Measurements from ENCODE around the gene PHRF1.

The PHRF1 gene

GRCh38 chr11:539971-540481, 36.2 kb upstream of the PHRF1 start:
- DNase-seq, result no peak

DNA sequence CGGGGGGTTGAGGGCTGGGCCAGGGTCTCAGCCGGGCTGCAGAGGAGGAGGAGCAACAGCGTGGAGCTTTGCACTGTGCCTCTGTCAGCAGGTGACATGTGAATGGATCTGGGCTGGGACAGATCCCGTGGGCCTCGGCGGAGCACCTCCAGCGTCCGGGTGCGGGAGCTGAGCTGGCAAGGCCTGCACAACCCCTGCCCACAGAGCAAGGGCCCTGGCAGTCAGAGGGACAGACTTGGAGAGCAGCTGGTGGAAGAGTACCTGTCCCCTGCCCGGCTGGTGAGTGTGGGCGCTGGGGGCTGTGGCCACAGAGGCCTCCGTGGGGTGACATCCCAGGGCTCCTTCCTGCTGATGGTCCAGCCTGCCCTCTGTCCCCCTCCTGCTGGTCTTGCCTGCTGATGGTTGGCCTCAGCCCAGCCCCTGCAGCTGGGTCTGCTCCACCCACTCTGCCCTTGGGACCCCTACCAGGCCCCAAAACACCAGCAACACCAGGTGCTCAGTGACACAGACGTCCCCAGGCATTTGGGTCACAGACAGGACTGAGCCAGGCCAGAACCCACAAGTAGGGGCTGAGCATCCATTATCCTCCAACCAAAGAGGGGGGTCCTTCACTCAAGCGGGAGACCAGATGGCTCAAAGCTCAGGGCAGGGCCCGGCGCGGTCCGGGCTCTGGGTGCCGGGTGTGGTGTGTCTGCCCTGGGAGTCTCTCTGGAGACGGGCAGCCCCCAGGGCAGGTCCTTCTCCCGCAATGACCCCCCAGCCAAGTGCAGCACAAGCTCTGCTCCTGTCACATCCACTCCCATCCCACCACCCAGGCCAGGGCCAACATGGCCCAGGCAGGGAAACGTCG, 35.5 kb upstream of the PHRF1 start:
- no peak for DNase-seq

- DNase-seq, result no peak
These were observed 34.8 kb upstream of the PHRF1 start for GRCh38 chr11:541433-541885.

GRCh38 chr11:544817-545166, 31.5 kb upstream of the PHRF1 start:
- no peak for DNase-seq

- DNase-seq, result no peak
These were observed 31.1 kb upstream of the PHRF1 start for GRCh38 chr11:545171-545570.

DNA sequence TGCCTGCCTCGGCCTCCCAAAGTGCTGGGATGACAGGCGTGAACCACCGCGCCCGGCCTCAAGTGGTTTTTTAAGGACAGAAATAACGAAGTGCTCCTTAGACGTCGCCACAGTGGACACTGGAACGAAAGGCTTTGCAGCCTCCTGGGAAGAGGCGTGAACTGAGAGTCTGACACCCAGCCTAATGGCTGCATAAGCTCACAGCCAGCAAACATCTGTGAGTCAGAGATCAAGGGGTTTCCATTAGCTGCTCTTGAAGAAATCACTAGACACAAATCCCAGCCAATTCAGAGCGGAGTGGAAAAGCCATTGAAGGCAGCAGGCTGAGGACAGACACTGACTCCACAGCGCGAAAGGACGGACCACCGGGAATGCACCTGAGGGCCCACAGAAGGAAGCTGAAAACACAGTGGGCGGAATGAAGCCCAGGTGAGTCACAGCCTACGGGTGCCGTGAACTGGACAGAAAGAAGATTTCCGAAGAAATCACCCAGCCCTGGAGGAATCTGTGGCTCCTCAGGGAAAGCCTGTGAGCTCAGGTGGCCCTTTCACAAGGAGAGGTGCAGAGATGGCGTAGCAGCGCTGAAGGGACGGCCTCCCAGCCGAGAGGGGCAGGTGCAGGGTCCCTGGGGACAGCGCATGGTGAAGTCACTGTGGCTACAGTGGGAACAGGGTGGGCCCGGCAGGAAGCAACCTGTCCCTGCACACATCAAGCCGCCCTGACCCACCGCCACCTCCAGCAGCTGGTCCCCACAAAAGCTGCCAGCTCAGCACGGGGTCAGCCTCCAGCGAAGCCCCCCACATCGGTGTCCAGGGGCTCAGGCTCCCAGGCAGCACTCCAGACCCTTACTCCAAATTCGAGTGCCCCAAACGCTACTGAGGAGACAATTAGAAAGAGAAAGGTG, 27.3 kb upstream of the PHRF1 start:
- no peak for DNase-seq

DNA sequence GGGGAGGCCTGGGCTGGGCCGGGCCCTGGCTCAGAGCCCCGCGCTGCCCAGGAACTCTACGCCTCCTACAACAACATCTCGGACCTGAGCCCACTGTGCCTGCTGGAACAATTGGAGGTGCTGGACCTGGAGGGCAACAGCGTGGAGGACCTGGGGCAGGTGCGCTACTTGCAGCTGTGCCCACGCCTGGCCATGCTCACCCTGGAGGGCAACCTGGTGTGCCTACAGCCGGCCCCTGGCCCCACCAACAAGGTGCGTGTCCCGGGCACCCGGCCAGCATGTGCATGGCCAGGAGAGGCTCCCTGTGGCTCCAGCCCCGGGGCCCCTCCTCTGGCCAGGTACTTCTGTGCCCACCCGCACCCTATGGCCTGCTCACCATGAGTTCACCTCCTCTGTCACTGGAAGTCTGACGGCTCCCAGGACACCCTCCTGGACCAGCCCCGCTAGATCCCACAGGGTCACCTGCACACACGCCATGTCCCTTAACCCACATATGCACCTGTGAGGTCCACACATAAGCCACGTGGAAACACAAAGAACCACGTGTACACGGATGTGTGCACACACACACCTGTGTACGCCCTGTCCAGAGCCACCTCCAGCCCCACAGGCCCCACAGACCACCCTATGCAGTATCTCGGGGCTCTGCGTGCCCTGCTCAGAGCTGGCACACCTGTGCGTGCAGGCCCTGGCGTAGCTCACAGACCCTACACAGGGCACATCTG, 26.1 kb upstream of the PHRF1 start:
- no peak for DNase-seq

DNA sequence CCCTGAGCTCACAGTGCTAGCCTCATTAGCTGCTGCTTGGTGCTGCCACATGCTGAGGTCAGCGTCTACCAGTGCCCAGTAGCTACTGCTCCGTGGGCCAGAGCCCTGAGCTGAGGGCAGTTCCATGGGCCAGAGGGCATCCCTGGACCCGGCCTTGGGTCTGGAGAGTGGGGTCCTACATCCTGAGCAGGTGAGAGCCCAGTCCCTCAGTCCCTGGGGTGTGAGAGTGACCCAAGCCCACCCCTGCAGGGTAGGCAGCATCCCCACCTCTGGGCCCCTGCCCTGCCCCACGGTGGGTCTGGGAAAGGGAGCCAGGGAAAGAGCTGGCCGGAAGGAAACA, 25.6 kb upstream of the PHRF1 start:
- DNase-seq, result no peak

DNA sequence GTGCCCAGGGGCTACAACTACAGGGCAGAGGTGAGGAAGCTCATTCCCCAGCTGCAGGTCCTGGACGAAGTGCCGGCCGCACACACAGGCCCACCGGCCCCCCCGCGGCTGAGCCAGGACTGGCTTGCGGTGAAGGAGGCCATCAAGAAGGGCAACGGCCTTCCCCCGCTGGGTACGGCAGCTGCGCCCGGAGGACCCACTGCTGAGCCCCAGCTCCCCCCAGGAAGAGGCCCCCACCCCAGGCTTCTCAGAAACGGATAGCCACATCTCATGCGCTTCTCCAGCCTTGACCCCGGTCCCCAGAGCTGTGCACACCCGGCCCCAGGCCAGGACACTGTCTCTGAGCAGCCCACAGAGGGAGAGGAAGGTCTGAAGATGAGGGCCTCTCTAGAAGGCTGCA, 25.1 kb upstream of the PHRF1 start:
- DNase-seq, result no peak

- no peak for DNase-seq
These were observed 24.7 kb upstream of the PHRF1 start for GRCh38 chr11:551596-551995.

- DNase-seq, result no peak
These were observed 22.9 kb upstream of the PHRF1 start for GRCh38 chr11:553083-553987.

GRCh38 chr11:553988-554340, 22.3 kb upstream of the PHRF1 start:
- no peak for DNase-seq

DNA sequence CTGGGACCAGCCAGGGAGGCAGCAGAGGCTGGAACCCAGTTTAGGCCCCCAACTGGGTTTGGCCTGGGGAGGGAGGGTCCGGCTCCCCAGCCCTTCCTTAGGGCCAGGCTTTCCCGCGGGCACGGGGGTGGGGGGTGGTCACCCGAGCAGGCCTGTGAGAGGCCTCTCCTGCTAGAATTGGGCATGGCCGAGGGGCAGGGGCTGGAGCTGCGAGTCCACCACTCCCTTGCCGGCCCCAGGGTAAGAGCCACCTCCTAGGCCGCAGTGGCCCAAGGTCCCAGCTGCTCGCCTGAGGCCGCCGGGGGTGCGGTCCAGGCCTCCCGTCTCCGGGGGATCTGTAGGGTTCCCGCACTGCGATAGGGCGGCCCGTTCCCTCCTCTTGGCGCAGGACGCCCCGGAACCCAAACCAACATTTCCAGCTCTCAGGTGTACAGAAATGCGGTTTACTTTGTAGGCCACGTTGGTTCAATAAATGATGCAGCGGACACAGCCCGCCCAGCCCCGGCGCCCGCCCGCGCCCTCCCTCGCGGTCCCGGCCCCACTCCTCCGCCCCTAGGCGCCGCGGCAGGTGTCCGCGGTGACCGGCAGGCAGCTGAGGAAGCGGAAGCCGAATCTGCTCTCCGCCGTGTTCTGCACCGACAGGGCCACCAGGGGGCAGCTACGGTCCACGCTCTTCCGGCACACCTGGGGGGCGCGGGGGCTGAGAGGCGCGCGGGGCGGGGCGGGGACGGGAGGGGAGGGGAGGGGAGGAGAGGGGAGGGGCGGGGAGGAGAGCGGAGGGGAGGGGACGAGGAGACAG, 21.6 kb upstream of the PHRF1 start:
- peak; percentile 81 for DNase-seq

GRCh38 chr11:555227-555779, 21.0 kb upstream of the PHRF1 start:
- DNase-seq, result no peak

GRCh38 chr11:555780-556661, 20.2 kb upstream of the PHRF1 start:
- no peak for DNase-seq

DNA sequence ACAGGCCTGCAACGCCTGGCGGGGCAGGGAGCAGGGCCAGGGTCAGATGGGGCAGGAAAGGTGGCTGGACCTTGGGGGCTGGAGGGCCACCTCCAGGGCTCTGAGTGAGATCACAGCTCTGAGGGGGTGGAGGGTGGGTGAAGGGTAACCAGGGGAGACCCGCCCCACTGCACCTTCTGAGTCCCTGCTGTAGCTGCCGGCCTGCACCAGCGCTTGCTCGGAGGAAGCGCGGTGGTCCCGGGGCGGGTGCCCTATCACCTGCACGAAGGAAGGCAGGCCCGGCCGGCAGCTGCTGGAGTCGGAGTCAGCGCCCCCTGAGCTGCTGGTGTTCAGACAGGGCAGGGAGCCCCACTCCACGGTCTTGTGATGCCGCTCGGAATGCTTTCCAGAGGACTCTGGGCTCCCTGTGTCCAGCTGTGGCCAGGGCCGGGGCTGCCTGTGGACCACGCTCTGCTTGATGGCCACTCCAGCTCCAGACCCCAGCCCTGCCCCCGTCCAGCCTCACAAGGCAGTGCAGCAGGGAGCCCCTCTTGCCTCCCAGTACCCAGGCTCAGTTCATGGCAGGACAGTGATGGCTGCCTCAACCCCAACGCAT, 19.5 kb upstream of the PHRF1 start:
- no peak for DNase-seq

DNA sequence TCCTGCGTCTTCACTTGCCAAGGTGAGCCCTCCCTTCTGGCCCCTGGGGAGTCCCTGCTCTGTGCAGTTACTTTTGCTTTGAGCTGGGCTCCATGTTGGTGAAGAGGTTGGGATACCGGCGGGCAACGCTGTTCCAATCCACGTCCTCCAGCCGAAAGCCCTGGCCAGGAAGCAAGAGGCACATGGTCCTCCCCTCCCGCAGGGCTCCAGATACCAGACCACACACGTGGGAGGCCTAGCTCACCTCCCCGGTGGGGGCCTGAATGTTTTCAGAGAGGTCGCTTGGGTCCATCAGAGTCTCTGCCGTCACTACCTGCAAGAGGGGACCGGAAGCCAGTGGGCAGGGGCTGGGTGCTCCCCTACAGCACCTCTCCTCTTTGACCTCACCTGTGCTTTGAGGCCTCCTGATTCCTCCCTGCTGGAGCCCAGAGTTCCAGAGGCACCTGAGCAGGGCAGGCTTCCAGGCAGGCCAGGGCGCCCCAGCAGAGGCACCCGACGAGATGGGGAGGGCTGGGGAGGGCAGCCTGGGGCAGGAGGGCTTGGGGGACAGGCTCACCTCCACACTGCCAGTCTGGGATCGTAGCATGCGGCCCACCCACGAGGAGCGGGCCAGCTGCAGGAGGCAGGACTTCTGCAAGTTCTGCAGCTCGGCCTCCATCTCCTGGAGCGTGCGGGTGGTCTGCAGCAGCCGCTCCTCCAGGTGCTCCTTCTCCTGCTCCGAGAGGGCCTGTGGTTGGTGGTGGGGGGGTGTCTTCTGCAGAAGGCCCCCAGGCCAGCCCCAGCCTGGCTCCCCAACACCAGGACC, 18.7 kb upstream of the PHRF1 start:
- no peak for DNase-seq

GRCh38 chr11:558503-558902, 17.8 kb upstream of the PHRF1 start:
- DNase-seq, result no peak

Measured in stimulated activated CD8-positive, alpha-beta memory T cell treated with anti-CD3 and anti-CD28 coated beads, Interleukin-4, amount 100 ng/mL, for 48 hours (primary cell).